ENCODE measurements around the gene PKD2L1. TPM values are rescaled to one million over a fixed set of nuclear protein-coding genes. Genes with fewer than 3 reads are reported as not detected.

Gene PKD2L1
- total and polyA plus RNA-seq, 9 of the 15 experiments (the other 6 are each of a cell fraction or from before 2014, with no cell fraction given): not detected

DNA sequence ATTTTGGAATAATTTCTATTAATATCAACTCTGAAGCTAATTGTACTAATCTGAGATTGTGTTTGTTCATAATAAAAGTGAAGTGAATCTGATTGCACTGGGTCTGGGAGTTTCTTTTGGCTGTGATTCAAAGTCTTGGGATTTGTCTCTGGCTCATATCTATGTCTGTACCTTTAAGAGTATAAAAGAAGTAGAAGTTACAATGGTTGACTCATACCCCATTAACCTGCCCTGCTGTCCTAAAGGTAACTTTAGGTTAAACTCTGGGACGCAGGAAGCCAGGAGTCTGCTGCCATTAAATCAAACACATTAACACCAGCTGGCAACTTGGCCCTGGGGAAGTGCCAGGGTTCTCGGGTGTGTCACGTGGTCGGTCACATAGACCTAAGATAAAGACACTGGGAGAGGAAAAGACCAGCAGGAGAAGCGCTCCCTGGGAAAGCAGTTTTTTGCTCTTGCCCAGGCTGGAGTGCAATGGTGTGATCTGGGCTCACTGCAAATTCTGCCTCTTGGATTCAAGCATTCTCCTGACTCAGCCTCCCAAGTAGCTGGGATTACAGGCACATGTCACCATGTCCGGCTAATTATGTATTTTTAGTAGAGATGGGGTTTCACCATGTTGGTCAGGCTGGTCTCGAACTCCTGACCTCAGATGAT lies 34.8 kb upstream of the PKD2L1 start (continued):
- TF ChIP-seq ZFP91 (CRISPR knock-in tag; IDR thresholded peaks at IDR 0.05): peak; percentile 73
- no peak for TF ChIP-seq HNRNPLL (IDR thresholded peaks at IDR 0.05; ENCODE audit: low read depth, low read length, poor library complexity, severe bottlenecking)
- no peak for TF ChIP-seq COPS2 (conservative IDR thresholded peaks at IDR 0.05)
- TF ChIP-seq POLR3A (IDR thresholded peaks at IDR 0.05; ENCODE audit: borderline replicate concordance, extremely low read depth, insufficient read depth, insufficient read length): no peak
- TF ChIP-seq, protein P1, sequence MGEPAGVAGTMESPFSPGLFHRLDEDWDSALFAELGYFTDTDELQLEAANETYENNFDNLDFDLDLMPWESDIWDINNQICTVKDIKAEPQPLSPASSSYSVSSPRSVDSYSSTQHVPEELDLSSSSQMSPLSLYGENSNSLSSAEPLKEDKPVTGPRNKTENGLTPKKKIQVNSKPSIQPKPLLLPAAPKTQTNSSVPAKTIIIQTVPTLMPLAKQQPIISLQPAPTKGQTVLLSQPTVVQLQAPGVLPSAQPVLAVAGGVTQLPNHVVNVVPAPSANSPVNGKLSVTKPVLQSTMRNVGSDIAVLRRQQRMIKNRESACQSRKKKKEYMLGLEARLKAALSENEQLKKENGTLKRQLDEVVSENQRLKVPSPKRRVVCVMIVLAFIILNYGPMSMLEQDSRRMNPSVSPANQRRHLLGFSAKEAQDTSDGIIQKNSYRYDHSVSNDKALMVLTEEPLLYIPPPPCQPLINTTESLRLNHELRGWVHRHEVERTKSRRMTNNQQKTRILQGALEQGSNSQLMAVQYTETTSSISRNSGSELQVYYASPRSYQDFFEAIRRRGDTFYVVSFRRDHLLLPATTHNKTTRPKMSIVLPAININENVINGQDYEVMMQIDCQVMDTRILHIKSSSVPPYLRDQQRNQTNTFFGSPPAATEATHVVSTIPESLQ (CRISPR knock-in tag; IDR thresholded peaks at IDR 0.05): no peak
- no peak for TF ChIP-seq CCNT2 (IDR thresholded peaks at IDR 0.05; ENCODE audit: borderline replicate concordance, extremely low read depth, insufficient read length, low read depth, low read length)
- no peak for TF ChIP-seq HEY1 (CRISPR knock-in tag; IDR thresholded peaks at IDR 0.05; ENCODE audit: borderline replicate concordance)
- TF ChIP-seq ZNF133 (CRISPR knock-in tag; IDR thresholded peaks at IDR 0.05): no peak
- TF ChIP-seq PTRF (tag; IDR thresholded peaks at IDR 0.05): no peak
- TF ChIP-seq SMAD3 (CRISPR knock-in tag; conservative IDR thresholded peaks at IDR 0.05): 0 out of 2 replicates have a peak, but pooled peaks have one; percentile 16
- TF ChIP-seq ATF4 (CRISPR knock-in tag; IDR thresholded peaks at IDR 0.05): no peak
- TF ChIP-seq REST (IDR thresholded peaks at IDR 0.05; ENCODE audit: borderline replicate concordance): peak; percentile 22; the same call in 1 of the 2 replicates
- no peak for TF ChIP-seq REST (CRISPR knock-in tag; IDR thresholded peaks at IDR 0.05; ENCODE audit: low read depth)
- peak in 1 of 2 experiments; percentile 22; a peak in 2 of 4 replicates for TF ChIP-seq NRF1 (conservative IDR thresholded peaks at IDR 0.05 in 1 of 2, IDR thresholded peaks at IDR 0.05 in 1 of 2)
- no peak for TF ChIP-seq NR2F6 (CRISPR knock-in tag; IDR thresholded peaks at IDR 0.05)
